Endothelial cell of umbilical vein (primary cell): ENCODE results near the gene DAP. TPM values are rescaled to one million over a fixed set of nuclear protein-coding genes. Genes with fewer than 3 reads are reported as not detected.

Experiments
- BruUV-seq: library from RNA; stranded (reverse); fragments of 400-500 nt; replicated peaks from 2 replicates; lab custom pipeline; 2021; lab: Mats Ljungman, UMichigan
- CTCF ChIA-PET: fragments of 300-600, 350-600 bp; sonication (Branson Sonifier 250); formaldehyde crosslinking; loops from one replicate; lab custom pipeline; 2021; ENCODE audit warnings: antibody characterized with exemption, inconsistent platforms; lab: Charles Lee
- POLR2A ChIA-PET: fragments of 300-600, 350-600 bp; sonication (Branson Sonifier 250); formaldehyde crosslinking; loops from one replicate; lab custom pipeline; 2021; ENCODE audit warnings: antibody characterized with exemption, inconsistent platforms; lab: Charles Lee
- DNase-seq: peaks from one replicate; pipeline ENCODE4 v3.0.0-alpha.2; 2011; ENCODE audit warnings: low read depth, low spot score
- FAIRE-seq: peaks from 2 replicates; lab custom pipeline; 2011; peaks lifted over from hg19 to GRCh38; lab: Jason Lieb, UNC
- H2AFZ ChIP-seq: 2 replicates; pipeline ENCODE4 v1.6.0; 2012; ENCODE audit warnings: low read depth, low read length, control low read depth, inconsistent platforms
- H3K27ac ChIP-seq: 2 replicates; pipeline ENCODE4 v1.5.1; 2011; ENCODE audit warnings: low read depth, mild to moderate bottlenecking, control low read depth, low read length, moderate library complexity; ENCODE audit not compliant: insufficient read depth
- H3K27me3 ChIP-seq, 2 experiments: 2 replicates each; pipeline versions ENCODE4 v1.6.0 to v1.6.1; 2011; ENCODE audit warnings: low read length in 2 of 2, mixed read lengths in 1 of 2; ENCODE audit not compliant: control insufficient read depth in 2 of 2, insufficient read depth in 2 of 2
- H3K36me3 ChIP-seq, 2 experiments: 2 replicates in 1 of 2; 3 replicates in 1 of 2; pipeline ENCODE4 v1.5.1; 2011; ENCODE audit warnings: low read length in 2 of 2, mild to moderate bottlenecking in 1 of 2, moderate library complexity in 1 of 2; ENCODE audit not compliant: control insufficient read depth in 2 of 2, insufficient read depth in 2 of 2; ENCODE audit errors: extremely low read depth in 1 of 2
- H3K4me1 ChIP-seq: 3 replicates; pipeline ENCODE4 v1.5.1; 2011; ENCODE audit warnings: mild to moderate bottlenecking, low read length; ENCODE audit not compliant: control insufficient read depth, insufficient read depth; ENCODE audit errors: extremely low read depth
- H3K4me2 ChIP-seq: 2 replicates; pipeline ENCODE4 v1.6.1; 2011; ENCODE audit warnings: low read length, control low read depth, mixed read lengths; ENCODE audit not compliant: insufficient read depth
- H3K4me3 ChIP-seq, 3 experiments: fragments of 200-600 bp in 1 of 3; sonication (generic), shearing (Covaris generic) in 1 of 3; replicated peaks in 1 of 3; 2 replicates each; pipeline ENCODE4 v1.5.1; 2011 to 2016; ENCODE audit warnings: control low read depth in 3 of 3, low read length in 3 of 3, mild to moderate bottlenecking in 2 of 3, inconsistent platforms in 1 of 3, low read depth in 1 of 3, moderate library complexity in 1 of 3; ENCODE audit not compliant: insufficient read depth in 1 of 3
- H3K79me2 ChIP-seq: 2 replicates; pipeline ENCODE4 v1.6.0; 2012; ENCODE audit warnings: low read length, inconsistent platforms; ENCODE audit not compliant: control insufficient read depth, insufficient read depth
- H3K9ac ChIP-seq: replicated peaks from 2 replicates; pipeline ENCODE3; 2011; ENCODE audit warnings: low read length, control low read depth; ENCODE audit not compliant: insufficient read depth; ENCODE audit errors: extremely low read depth
- H3K9me1 ChIP-seq: replicated peaks from 3 replicates; pipeline ENCODE4 v1.6.0; 2011; ENCODE audit warnings: mild to moderate bottlenecking, low read length; ENCODE audit not compliant: control insufficient read depth, insufficient read depth; ENCODE audit errors: extremely low read depth
- H3K9me3 ChIP-seq: replicated peaks from 2 replicates; pipeline ENCODE4 v1.5.1; 2012; ENCODE audit warnings: low read length, inconsistent platforms; ENCODE audit not compliant: control insufficient read depth, insufficient read depth
- H4K20me1 ChIP-seq: replicated peaks from 2 replicates; pipeline ENCODE3; 2011; ENCODE audit warnings: mild to moderate bottlenecking, low read length; ENCODE audit not compliant: control insufficient read depth, insufficient read depth; ENCODE audit errors: extremely low read depth
- dilution Hi-C: fragments of 300-500 bp; cut with MboI; formaldehyde crosslinking; loops from one replicate; pipeline ENCODE4 v1.15.0; 2019; ENCODE audit warnings: low sequenced_read_pairs; ENCODE audit not compliant: extremely low pct_ligation_motif_present
- intact Hi-C: fragments of 100-400 bp; cut with micrococcal nuclease; formaldehyde crosslinking; loops from one replicate; pipeline ENCODE4 v1.10.0; 2022
- polyA plus RNA-seq, 4 experiments: library from polyadenylated mRNA; depleted of rRNA in 3 of 4; stranded (reverse) in 3 of 4; unstranded in 1 of 4; fragments of >200 nt; gene quantifications; 2 replicates each; pipeline versions ENCODE4 v1.2.1 to v1.2.3, GENCODE V29; 2011 to 2012; ENCODE audit warnings: missing spikeins in 1 of 4
- total RNA-seq: library from RNA; stranded (reverse); gene quantifications from 2 replicates; pipeline ENCODE4 v1.2.3, GENCODE V29; 2021
- TF ChIP-seq, protein P1 (sequence below), 2 donors: IDR thresholded peaks; 1 replicate in 1 of 2; 2 replicates in 1 of 2; pipeline ENCODE4 v1.5.1; 2011; ENCODE audit warnings: low read length in 2 of 2, mild to moderate bottlenecking in 2 of 2, moderate library complexity in 2 of 2, control low read depth in 1 of 2, inconsistent platforms in 1 of 2, low read depth in 1 of 2; ENCODE audit not compliant: insufficient read depth in 1 of 2; ENCODE audit errors: extremely low read depth in 1 of 2

The DAP gene
- total and polyA plus RNA-seq, 2 donors (not counting 3 experiments of a cell fraction or from before 2014, with no cell fraction given), result 79.8 to 188 TPM

DNA sequence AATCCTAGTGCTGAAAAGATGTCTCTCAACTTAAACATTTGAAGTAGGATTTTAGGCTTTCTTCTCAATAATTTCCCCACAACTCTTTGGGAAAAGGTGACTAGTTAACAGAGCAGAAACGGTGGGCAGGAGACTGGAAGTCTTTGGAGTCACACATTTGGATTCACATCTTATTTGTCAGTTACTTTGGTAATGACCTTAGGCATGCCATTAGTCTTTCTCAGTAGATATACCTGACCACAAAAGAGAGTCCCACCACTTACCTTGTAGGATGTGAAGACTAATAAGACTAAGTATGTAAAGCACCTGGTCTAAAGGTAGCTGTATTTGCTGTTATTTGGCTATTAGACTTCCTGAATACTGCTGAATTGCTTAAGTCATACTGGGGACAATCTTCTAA lies 35.4 kb downstream of the DAP start:
- intact Hi-C loops, result loop anchor here (1.0 kb wide), 3 partner anchors 9 to 35 kb away; no protein-coding TSS in a partner anchor

More for the DNA sequence above, 35.4 kb downstream of the DAP start:
- Histone ChIP-seq H3K27me3 (no peaks in the 10 kb centered on the region), H3K9me1 (no peaks in the 10 kb centered on the region), H3K4me1 (peaks cover 47% of the 10 kb centered on the region), H3K9ac (peak overlapping the region; percentile 37), H2AFZ (no peak overlapping the region), H3K9me3 (no peaks in the 10 kb centered on the region), H3K27ac (peak overlapping the region; percentile 81), H4K20me1 (no peaks in the 10 kb centered on the region), H3K4me2 (peak overlapping the region; percentile 44), H3K4me3 (no peak overlapping the region), H3K36me3 (peaks cover 0 to 4% of the 10 kb centered on the region in 2 experiments), H3K79me2 (peaks cover 45% of the 10 kb centered on the region)
- TF ChIP-seq, protein P1, sequence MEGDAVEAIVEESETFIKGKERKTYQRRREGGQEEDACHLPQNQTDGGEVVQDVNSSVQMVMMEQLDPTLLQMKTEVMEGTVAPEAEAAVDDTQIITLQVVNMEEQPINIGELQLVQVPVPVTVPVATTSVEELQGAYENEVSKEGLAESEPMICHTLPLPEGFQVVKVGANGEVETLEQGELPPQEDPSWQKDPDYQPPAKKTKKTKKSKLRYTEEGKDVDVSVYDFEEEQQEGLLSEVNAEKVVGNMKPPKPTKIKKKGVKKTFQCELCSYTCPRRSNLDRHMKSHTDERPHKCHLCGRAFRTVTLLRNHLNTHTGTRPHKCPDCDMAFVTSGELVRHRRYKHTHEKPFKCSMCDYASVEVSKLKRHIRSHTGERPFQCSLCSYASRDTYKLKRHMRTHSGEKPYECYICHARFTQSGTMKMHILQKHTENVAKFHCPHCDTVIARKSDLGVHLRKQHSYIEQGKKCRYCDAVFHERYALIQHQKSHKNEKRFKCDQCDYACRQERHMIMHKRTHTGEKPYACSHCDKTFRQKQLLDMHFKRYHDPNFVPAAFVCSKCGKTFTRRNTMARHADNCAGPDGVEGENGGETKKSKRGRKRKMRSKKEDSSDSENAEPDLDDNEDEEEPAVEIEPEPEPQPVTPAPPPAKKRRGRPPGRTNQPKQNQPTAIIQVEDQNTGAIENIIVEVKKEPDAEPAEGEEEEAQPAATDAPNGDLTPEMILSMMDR (IDR thresholded peaks at IDR 0.05; ENCODE audit: extremely low read depth in 1 of 2, insufficient read depth in 1 of 2, low read depth in 1 of 2, low read length in 2 of 2), result no peak
- DNase-seq, result no peak
- FAIRE-seq, result no peak
- dilution Hi-C loops, result no loop called here
- CTCF ChIA-PET, result interaction anchor here (0.8 to 4.6 kb wide), 15 partner anchors 9 to 278 kb away, joined by 3 to 64 read pairs (median 5); partner anchors contain the start of gene DAP
- no TSS peak for BruUV-seq
- POLR2A ChIA-PET, result interaction anchor here (1.3 kb wide), 1 partner anchor 9 kb away, joined by 4 read pairs; no protein-coding TSS in a partner anchor
